Measurements from ENCODE around the gene KIF26B. TPM values are rescaled to one million over a fixed set of nuclear protein-coding genes. Genes with fewer than 3 reads are reported as not detected.

The KIF26B gene
- total and polyA plus RNA-seq, 2 experiments from 2014 or later = 0.03 to 0.76 TPM

DNA sequence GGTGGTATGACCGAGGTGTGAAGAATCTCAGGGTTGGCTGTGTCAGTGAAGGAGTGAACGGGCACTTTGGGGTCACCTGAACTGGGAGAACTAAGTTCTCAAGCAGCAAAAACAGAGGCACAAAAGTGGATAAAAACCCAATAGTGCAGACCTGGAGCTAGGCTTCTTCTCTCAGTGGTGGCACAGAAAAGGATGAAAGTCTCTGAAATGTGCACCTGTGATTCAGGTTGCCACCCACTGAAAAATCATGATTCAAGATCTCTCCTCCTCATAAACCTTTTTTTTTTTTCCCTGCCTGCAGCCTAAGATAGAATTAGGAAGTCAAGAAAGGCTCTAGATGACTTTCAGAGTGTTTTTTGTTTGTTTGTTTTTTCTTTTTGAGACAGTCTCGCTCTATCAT, 304.8 kb downstream of the KIF26B start:
- no peaks in the 10 kb centered on the region for H3F3A ChIP-seq (replicated peaks; ENCODE audit: low read depth)
- H3K9me3 Mint-ChIP-seq = no peaks in the 10 kb centered on the region; the same call in 2 of the 3 replicates
- H3K27ac ChIP-seq (ENCODE audit: low read depth) = no peak overlapping the region
- no peaks in the 10 kb centered on the region for H4K20me1 ChIP-seq (replicated peaks; ENCODE audit: insufficient read depth)
- DNase-seq (ENCODE audit: low spot score) (no peak), ATAC-seq (no peak)
- H2AFZ ChIP-seq = no peak overlapping the region
- H3K4me1 Mint-ChIP-seq = peaks cover 5% of the 10 kb centered on the region
- no peaks in the 10 kb centered on the region for H3K36me3 ChIP-seq (ENCODE audit: insufficient read depth)
- no peak overlapping the region for H3K4me2 ChIP-seq
- no peak overlapping the region for H3K4me3 ChIP-seq
- no peak overlapping the region for H3K4me3 Mint-ChIP-seq
- no peaks in the 10 kb centered on the region for H3K79me2 ChIP-seq (replicated peaks; ENCODE audit: insufficient read depth)
- no peaks in the 10 kb centered on the region for H3K4me1 ChIP-seq (ENCODE audit: insufficient read depth)
- H3K9me2 ChIP-seq (ENCODE audit: insufficient read depth) = no peaks in the 10 kb centered on the region
- H3K27ac Mint-ChIP-seq = no peak overlapping the region
- H3K27me3 ChIP-seq (ENCODE audit: insufficient read depth) = no peaks in the 10 kb centered on the region
- no peaks in the 10 kb centered on the region for H3K36me3 Mint-ChIP-seq (ENCODE audit: low read depth)
- H3K27me3 Mint-ChIP-seq (ENCODE audit: insufficient read depth, low read depth, poor library complexity) = peaks cover 7% of the 10 kb centered on the region
- TF ChIP-seq, protein P1, sequence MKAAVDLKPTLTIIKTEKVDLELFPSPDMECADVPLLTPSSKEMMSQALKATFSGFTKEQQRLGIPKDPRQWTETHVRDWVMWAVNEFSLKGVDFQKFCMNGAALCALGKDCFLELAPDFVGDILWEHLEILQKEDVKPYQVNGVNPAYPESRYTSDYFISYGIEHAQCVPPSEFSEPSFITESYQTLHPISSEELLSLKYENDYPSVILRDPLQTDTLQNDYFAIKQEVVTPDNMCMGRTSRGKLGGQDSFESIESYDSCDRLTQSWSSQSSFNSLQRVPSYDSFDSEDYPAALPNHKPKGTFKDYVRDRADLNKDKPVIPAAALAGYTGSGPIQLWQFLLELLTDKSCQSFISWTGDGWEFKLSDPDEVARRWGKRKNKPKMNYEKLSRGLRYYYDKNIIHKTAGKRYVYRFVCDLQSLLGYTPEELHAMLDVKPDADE (IDR thresholded peaks at IDR 0.05) = no peak
- TF ChIP-seq, protein P2, sequence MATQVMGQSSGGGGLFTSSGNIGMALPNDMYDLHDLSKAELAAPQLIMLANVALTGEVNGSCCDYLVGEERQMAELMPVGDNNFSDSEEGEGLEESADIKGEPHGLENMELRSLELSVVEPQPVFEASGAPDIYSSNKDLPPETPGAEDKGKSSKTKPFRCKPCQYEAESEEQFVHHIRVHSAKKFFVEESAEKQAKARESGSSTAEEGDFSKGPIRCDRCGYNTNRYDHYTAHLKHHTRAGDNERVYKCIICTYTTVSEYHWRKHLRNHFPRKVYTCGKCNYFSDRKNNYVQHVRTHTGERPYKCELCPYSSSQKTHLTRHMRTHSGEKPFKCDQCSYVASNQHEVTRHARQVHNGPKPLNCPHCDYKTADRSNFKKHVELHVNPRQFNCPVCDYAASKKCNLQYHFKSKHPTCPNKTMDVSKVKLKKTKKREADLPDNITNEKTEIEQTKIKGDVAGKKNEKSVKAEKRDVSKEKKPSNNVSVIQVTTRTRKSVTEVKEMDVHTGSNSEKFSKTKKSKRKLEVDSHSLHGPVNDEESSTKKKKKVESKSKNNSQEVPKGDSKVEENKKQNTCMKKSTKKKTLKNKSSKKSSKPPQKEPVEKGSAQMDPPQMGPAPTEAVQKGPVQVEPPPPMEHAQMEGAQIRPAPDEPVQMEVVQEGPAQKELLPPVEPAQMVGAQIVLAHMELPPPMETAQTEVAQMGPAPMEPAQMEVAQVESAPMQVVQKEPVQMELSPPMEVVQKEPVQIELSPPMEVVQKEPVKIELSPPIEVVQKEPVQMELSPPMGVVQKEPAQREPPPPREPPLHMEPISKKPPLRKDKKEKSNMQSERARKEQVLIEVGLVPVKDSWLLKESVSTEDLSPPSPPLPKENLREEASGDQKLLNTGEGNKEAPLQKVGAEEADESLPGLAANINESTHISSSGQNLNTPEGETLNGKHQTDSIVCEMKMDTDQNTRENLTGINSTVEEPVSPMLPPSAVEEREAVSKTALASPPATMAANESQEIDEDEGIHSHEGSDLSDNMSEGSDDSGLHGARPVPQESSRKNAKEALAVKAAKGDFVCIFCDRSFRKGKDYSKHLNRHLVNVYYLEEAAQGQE (IDR thresholded peaks at IDR 0.05; ENCODE audit: unreplicated experiment) = no peak
- TF ChIP-seq EZH2phosphoT487 (IDR thresholded peaks at IDR 0.05; ENCODE audit: unreplicated experiment) (no peak), STAT1 (IDR thresholded peaks at IDR 0.05; ENCODE audit: unreplicated experiment) (no peak), NANOG (IDR thresholded peaks at IDR 0.05; ENCODE audit: borderline replicate concordance) (no peak), ZNF114 (CRISPR knock-in tag; IDR thresholded peaks at IDR 0.05) (no peak), JUNB (IDR thresholded peaks at IDR 0.05; ENCODE audit: unreplicated experiment) (no peak), CREB1 (CRISPR knock-in tag; IDR thresholded peaks at IDR 0.05; ENCODE audit: low read depth) (no peak), POLR2AphosphoS5 (IDR thresholded peaks at IDR 0.05; ENCODE audit: low read depth) (no peak), ZNF331 (CRISPR knock-in tag; IDR thresholded peaks at IDR 0.05; ENCODE audit: low read depth) (no peak), EZH2 (IDR thresholded peaks at IDR 0.05; ENCODE audit: low read depth, unreplicated experiment) (no peak)
- TF ChIP-seq, protein P3, sequence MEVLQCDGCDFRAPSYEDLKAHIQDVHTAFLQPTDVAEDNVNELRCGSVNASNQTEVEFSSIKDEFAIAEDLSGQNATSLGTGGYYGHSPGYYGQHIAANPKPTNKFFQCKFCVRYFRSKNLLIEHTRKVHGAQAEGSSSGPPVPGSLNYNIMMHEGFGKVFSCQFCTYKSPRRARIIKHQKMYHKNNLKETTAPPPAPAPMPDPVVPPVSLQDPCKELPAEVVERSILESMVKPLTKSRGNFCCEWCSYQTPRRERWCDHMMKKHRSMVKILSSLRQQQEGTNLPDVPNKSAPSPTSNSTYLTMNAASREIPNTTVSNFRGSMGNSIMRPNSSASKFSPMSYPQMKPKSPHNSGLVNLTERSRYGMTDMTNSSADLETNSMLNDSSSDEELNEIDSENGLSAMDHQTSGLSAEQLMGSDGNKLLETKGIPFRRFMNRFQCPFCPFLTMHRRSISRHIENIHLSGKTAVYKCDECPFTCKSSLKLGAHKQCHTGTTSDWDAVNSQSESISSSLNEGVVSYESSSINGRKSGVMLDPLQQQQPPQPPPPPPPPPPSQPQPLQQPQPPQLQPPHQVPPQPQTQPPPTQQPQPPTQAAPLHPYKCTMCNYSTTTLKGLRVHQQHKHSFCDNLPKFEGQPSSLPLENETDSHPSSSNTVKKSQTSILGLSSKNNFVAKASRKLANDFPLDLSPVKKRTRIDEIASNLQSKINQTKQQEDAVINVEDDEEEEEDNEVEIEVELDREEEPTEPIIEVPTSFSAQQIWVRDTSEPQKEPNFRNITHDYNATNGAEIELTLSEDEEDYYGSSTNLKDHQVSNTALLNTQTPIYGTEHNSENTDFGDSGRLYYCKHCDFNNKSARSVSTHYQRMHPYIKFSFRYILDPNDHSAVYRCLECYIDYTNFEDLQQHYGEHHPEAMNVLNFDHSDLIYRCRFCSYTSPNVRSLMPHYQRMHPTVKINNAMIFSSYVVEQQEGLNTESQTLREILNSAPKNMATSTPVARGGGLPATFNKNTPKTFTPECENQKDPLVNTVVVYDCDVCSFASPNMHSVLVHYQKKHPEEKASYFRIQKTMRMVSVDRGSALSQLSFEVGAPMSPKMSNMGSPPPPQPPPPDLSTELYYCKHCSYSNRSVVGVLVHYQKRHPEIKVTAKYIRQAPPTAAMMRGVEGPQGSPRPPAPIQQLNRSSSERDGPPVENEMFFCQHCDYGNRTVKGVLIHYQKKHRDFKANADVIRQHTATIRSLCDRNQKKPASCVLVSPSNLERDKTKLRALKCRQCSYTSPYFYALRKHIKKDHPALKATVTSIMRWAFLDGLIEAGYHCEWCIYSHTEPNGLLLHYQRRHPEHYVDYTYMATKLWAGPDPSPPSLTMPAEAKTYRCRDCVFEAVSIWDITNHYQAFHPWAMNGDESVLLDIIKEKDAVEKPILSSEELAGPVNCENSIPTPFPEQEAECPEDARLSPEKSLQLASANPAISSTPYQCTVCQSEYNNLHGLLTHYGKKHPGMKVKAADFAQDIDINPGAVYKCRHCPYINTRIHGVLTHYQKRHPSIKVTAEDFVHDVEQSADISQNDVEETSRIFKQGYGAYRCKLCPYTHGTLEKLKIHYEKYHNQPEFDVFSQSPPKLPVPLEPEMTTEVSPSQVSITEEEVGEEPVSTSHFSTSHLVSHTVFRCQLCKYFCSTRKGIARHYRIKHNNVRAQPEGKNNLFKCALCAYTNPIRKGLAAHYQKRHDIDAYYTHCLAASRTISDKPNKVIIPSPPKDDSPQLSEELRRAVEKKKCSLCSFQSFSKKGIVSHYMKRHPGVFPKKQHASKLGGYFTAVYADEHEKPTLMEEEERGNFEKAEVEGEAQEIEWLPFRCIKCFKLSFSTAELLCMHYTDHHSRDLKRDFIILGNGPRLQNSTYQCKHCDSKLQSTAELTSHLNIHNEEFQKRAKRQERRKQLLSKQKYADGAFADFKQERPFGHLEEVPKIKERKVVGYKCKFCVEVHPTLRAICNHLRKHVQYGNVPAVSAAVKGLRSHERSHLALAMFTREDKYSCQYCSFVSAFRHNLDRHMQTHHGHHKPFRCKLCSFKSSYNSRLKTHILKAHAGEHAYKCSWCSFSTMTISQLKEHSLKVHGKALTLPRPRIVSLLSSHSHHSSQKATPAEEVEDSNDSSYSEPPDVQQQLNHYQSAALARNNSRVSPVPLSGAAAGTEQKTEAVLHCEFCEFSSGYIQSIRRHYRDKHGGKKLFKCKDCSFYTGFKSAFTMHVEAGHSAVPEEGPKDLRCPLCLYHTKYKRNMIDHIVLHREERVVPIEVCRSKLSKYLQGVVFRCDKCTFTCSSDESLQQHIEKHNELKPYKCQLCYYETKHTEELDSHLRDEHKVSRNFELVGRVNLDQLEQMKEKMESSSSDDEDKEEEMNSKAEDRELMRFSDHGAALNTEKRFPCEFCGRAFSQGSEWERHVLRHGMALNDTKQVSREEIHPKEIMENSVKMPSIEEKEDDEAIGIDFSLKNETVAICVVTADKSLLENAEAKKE (CRISPR knock-in tag; IDR thresholded peaks at IDR 0.05) = no peak
- TF ChIP-seq, protein P4, sequence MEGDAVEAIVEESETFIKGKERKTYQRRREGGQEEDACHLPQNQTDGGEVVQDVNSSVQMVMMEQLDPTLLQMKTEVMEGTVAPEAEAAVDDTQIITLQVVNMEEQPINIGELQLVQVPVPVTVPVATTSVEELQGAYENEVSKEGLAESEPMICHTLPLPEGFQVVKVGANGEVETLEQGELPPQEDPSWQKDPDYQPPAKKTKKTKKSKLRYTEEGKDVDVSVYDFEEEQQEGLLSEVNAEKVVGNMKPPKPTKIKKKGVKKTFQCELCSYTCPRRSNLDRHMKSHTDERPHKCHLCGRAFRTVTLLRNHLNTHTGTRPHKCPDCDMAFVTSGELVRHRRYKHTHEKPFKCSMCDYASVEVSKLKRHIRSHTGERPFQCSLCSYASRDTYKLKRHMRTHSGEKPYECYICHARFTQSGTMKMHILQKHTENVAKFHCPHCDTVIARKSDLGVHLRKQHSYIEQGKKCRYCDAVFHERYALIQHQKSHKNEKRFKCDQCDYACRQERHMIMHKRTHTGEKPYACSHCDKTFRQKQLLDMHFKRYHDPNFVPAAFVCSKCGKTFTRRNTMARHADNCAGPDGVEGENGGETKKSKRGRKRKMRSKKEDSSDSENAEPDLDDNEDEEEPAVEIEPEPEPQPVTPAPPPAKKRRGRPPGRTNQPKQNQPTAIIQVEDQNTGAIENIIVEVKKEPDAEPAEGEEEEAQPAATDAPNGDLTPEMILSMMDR (conservative IDR thresholded peaks at IDR 0.05; ENCODE audit: low read depth in 2 of 2) = no peak
